ENCODE measurements around the gene SOCS2.
A peak's percentile ranks its signal among the peaks of the same experiment; 100 is the strongest.

SOCS2 gene

GRCh38 chr12:93526786-93527428 is 45.6 kb upstream of the SOCS2 start (continued):
- TF ChIP-seq ZNF18 (tag by site-specific recombination; IDR thresholded peaks at IDR 0.05) (no peak), ZNF16 (tag by site-specific recombination; IDR thresholded peaks at IDR 0.05; ENCODE audit: low read depth) (no peak), ZNF48 (tag by site-specific recombination; IDR thresholded peaks at IDR 0.05) (no peak), ZNF510 (tag by site-specific recombination; IDR thresholded peaks at IDR 0.05; ENCODE audit: insufficient replicate concordance) (no peak), PRDM6 (tag by site-specific recombination; IDR thresholded peaks at IDR 0.05) (no peak), ZNF174 (tag by site-specific recombination; IDR thresholded peaks at IDR 0.05) (no peak), ZNF654 (tag by site-specific recombination; IDR thresholded peaks at IDR 0.05; ENCODE audit: low read depth) (no peak), GLIS1 (tag by site-specific recombination; IDR thresholded peaks at IDR 0.05) (no peak), ZBTB17 (tag by site-specific recombination; IDR thresholded peaks at IDR 0.05) (peak; percentile 43; the same call in 1 of the 2 replicates), KLF17 (tag by site-specific recombination; IDR thresholded peaks at IDR 0.05) (no peak), ZNF629 (tag by site-specific recombination; IDR thresholded peaks at IDR 0.05) (peak; percentile 31; the same call in 1 of the 2 replicates), ZNF580 (tag by site-specific recombination; IDR thresholded peaks at IDR 0.05) (peak; percentile 36; the same call in 1 of the 2 replicates), ZNF626 (tag by site-specific recombination; IDR thresholded peaks at IDR 0.05) (no peak), ZNF214 (tag by site-specific recombination; IDR thresholded peaks at IDR 0.05; ENCODE audit: borderline replicate concordance) (no peak), ZBTB48 (tag by site-specific recombination; IDR thresholded peaks at IDR 0.05) (0 out of 2 replicates have a peak, but pooled peaks have one; percentile 28), ZNF148 (tag by site-specific recombination; IDR thresholded peaks at IDR 0.05; ENCODE audit: borderline replicate concordance) (peak; percentile 46; the same call in 1 of the 2 replicates), ZNF335 (tag by site-specific recombination; conservative IDR thresholded peaks at IDR 0.05) (peak; percentile 77), ZXDB (tag by site-specific recombination; IDR thresholded peaks at IDR 0.05) (peak; percentile 70), YY2 (tag by site-specific recombination; IDR thresholded peaks at IDR 0.05) (peak; percentile 65), ZNF600 (tag by site-specific recombination; IDR thresholded peaks at IDR 0.05) (0 out of 2 replicates have a peak, but pooled peaks have one; percentile 16), ZNF768 (tag by site-specific recombination; IDR thresholded peaks at IDR 0.05) (no peak), ZNF692 (tag by site-specific recombination; IDR thresholded peaks at IDR 0.05) (peak; percentile 54; the same call in 1 of the 2 replicates), ZNF398 (tag by site-specific recombination; IDR thresholded peaks at IDR 0.05) (peak; percentile 60), HOXD13 (CRISPR knock-in tag; IDR thresholded peaks at IDR 0.05; ENCODE audit: borderline replicate concordance) (peak; percentile 56; the same call in 1 of the 2 replicates), FEZF1 (tag by site-specific recombination; IDR thresholded peaks at IDR 0.05) (peak; percentile 34; the same call in 1 of the 2 replicates), ZFHX2 (tag by site-specific recombination; conservative IDR thresholded peaks at IDR 0.05) (peak; percentile 53), KLF1 (tag by site-specific recombination; IDR thresholded peaks at IDR 0.05) (no peak)
